MM.1S (cell line): ENCODE data around the gene CEP72.
"Not testable (repeated sequence)": the region's sequence is repeated elsewhere in the genome, so short reads cannot be mapped to it uniquely, and the experiment has no call there.

ENCODE experiments used
- CTCF ChIP-seq: fragments of 300-600 bp; sonication (generic); IDR thresholded peaks from 2 replicates; pipeline ENCODE4 v1.5.1; 2016; ENCODE audit warnings: antibody characterized with exemption, low read length, mixed read lengths
- EZH2 ChIP-seq: fragments of 300-600 bp; sonication (generic); optimal IDR thresholded peaks from 2 replicates; pipeline ENCODE3; 2017; ENCODE audit warnings: low read depth, mild to moderate bottlenecking, antibody characterized with exemption, low read length, mixed read lengths

DNA sequence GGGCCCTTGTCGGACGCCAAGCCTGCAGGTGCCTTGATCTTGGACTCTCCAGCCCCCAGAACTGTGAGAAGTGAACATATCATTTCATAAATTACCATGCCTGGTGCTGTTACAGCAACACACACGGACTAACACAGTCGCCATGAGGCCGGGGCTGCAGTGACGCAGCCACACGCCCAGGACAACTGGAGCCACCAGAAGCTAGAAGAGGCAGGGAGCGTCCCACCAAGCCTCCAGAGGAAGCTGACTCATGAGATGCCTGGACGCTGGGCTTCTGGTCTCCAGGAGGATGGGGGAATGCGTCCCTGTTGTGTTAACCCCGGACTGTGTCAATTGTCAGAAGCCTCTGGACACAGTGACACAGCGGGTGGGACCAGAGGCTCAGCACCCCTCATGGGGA lies 74.8 kb downstream of the CEP72 start:
- not testable (repeated sequence) for TF ChIP-seq CTCF, EZH2
